Measurements from ENCODE around the gene SOS2. TPM values are rescaled to one million over a fixed set of nuclear protein-coding genes. Genes with fewer than 3 reads are reported as not detected.
"Not testable (repeated sequence)": the region's sequence is repeated elsewhere in the genome, so short reads cannot be mapped to it uniquely, and the experiment has no call there.

SOS2 gene
- total RNA-seq, 1 donor from 2014 or later, result 17.0 TPM

DNA sequence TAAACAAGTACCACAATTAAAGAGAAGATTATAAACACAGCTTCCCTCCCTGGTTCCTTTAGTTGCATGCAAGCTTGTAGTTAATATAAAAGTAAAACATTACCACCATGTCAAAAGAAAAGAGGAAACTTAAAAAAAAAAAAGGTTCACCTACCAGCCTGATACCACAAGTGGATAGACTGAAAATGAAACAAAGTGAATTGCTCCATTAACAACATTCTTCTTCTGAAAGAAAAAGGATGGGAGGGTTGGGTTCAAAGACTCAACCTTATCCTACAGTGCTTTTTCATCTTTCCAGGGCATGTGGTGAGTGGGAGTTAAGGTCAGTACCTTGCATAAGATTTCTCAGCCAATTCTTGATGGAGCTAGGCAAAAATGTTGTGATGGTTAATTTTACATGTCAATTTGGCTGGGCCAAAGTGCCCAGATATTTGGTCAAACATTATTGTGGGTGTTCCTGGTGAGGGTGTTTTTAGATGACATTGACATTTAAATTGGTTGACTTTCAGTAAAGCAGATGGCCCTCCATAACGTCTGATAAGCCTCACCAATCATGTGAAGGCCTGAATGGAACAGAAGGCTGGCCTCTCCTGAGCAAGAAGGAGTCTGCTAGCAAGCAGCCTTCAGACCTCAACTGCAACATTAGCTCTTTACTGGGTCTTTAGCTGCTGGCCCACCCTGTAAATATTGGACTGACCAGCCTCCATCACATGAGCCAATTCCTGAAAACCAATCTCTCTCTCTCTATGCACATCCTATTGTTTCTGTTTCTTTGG lies 143.8 kb downstream of the SOS2 start:
- Mint-ChIP-seq H3K36me3 (ENCODE audit: low read depth) (peaks cover 15% of the 10 kb centered on the region), H3K4me3 (ENCODE audit: low read depth) (peak overlapping the region; percentile 53), H3K4me1 (ENCODE audit: low read depth) (peaks cover 79% of the 10 kb centered on the region), H3K27ac (peak overlapping the region; percentile 79), H3K27me3 (ENCODE audit: low read depth) (no peaks in the 10 kb centered on the region), H3K9me3 (no peaks in the 10 kb centered on the region)
- peak; percentile 8 for DNase-seq (ENCODE audit: low spot score)
- intact Hi-C loops (cut with micrococcal nuclease), result loop anchor here (1.0 kb wide), 1 partner anchor 9 kb away; no protein-coding TSS in a partner anchor

DNA sequence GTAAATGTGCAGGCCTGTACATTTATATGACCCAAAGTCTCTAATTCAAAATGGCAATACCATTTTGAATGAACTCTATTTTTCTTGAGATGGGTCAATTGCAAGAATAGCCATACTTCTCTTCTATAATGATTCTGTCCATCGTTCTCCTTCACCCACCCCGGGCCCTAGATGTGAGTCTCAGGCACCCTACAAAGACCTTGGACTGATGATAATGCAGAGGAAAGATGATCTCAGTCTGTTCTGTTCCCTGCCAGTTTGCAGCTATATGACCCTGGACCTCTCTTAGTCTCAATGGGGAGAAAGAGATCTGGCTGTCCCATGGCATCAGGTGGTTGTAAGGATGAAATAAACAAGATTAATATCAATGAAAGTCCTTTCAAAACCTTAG lies 145.1 kb downstream of the SOS2 start:
- Mint-ChIP-seq H3K27ac (peak overlapping the region; percentile 91), H3K36me3 (ENCODE audit: low read depth) (peaks cover 19% of the 10 kb centered on the region), H3K27me3 (ENCODE audit: low read depth) (no peaks in the 10 kb centered on the region), H3K4me3 (ENCODE audit: low read depth) (peak overlapping the region; percentile 6), H3K4me1 (ENCODE audit: low read depth) (peaks cover 82% of the 10 kb centered on the region), H3K9me3 (no peaks in the 10 kb centered on the region)
- DNase-seq (ENCODE audit: low spot score), result no peak
- intact Hi-C loops (cut with micrococcal nuclease), result no loop called here

DNA sequence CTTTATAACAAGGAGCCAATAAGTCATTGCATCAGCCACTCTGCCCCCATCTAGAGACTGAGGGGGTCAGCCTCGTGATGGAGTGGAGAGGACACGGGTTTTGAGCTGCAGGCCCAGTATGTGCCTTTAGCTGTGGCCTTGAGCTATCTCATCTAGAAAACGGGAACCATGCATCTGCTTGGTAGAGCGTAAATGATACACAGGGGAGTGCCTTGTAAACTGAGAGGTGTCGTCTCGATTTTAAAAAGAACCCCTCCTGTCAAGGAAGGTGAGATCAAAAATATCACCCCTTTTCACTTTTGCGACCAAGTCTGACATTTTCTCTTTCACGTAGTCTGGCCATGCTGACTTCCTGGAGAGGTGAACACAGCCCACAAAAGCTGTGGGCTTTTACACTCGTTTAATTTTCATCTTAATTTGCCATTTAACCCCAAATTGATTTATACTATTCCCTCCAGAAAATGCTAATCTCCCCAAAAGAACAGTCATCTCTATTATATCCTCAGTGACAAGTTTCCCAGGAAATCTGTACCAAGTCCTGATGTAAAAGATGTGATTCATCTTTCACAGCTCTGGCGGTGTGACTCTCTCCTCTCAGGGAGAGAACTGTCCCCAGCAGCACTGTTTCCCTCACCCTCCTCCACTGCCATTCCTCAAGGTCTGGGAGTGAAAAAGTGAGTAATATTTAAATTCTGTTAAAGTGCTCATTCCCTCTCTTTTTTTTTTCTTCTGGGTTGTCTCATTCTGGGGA lies 145.6 kb downstream of the SOS2 start:
- peak overlapping the region; percentile 6 for H3K4me3 Mint-ChIP-seq (ENCODE audit: low read depth)
- intact Hi-C loops (cut with micrococcal nuclease), result no loop called here
- peaks cover 80% of the 10 kb centered on the region for H3K4me1 Mint-ChIP-seq (ENCODE audit: low read depth)
- peaks cover 15% of the 10 kb centered on the region for H3K36me3 Mint-ChIP-seq (ENCODE audit: low read depth)
- H3K9me3 Mint-ChIP-seq, result no peaks in the 10 kb centered on the region
- peak; percentile 9 for DNase-seq (ENCODE audit: low spot score)
- no peaks in the 10 kb centered on the region for H3K27me3 Mint-ChIP-seq (ENCODE audit: low read depth)
- peak overlapping the region; percentile 91 for H3K27ac Mint-ChIP-seq

DNA sequence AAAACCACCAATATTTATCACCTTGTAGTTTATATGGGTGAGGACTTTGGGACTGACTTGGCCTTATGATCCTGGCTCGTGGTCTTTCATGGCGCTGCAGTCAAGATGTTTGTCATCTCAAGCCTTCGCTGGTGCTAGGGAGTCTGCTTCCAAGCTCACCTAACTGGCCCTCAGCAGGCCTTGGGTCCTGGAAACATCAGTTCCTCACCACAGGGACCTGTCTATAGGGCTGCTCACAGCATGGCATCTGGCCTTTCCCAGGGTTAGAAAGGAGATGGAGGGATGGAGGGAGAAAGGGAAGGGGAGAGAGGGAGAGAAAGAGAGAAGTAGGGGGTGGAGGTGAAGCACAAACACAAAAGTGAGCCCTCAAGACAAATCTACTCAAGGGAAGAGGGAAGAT lies 146.7 kb downstream of the SOS2 start:
- Mint-ChIP-seq H3K27ac (peak overlapping the region; percentile 91), H3K4me3 (ENCODE audit: low read depth) (peak overlapping the region; percentile 46), H3K36me3 (ENCODE audit: low read depth) (peaks cover 12% of the 10 kb centered on the region), H3K9me3 (no peaks in the 10 kb centered on the region), H3K27me3 (ENCODE audit: low read depth) (no peaks in the 10 kb centered on the region), H3K4me1 (ENCODE audit: low read depth) (peaks cover 73% of the 10 kb centered on the region)
- peak; percentile 8 for DNase-seq (ENCODE audit: low spot score)
- intact Hi-C loops (cut with micrococcal nuclease), result no loop called here

DNA sequence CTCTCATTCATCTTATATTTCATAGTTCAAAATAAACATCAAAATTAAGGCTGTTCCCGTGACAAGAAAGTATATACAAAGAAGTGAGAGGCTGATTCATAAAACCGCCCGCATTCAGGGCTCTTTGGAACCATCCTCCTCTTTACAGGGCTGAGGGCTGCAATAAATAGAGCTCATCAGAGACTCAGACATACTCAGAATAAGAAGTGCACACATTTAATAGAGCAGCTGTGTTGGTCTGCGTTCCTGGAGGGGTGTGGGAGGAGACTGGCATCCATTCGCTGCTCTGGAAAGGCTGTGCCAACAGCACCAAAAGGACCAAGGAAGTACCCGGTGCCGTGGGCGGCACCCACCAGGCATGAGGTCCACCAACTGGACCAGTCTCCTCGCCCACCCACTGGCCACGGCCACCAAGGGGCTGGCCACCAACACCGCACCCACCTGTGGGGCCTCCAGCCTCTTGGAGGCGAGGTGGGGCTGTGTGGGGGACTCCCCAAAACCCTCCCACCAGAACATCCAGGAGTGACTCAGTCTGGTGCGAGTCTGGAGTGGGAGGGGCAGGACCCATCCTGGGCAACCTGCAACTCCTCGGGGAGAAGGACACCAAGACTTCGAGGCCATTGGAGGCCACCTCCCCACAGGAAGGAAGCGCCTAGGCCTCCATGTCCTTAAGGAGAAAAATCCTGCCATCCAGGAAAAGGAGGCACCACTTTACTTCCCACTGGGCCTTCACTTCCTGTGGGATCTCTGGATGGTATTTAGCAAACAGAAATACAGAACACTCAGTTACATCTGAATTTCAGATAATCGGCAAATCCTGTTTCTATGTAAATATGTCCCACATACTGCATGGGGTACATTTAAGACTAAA lies 147.7 kb downstream of the SOS2 start:
- Mint-ChIP-seq H3K36me3 (ENCODE audit: low read depth) (peaks cover 16% of the 10 kb centered on the region), H3K27me3 (ENCODE audit: low read depth) (no peaks in the 10 kb centered on the region), H3K27ac (peak overlapping the region; percentile 91), H3K9me3 (no peaks in the 10 kb centered on the region), H3K4me1 (ENCODE audit: low read depth) (peaks cover 69% of the 10 kb centered on the region), H3K4me3 (ENCODE audit: low read depth) (peak overlapping the region; percentile 49)
- intact Hi-C loops (cut with micrococcal nuclease), result loop anchor here (1.0 to 2.0 kb wide), 7 partner anchors 13 to 191 kb away; no protein-coding TSS in a partner anchor
- peak; percentile 34 for DNase-seq (ENCODE audit: low spot score)

DNA sequence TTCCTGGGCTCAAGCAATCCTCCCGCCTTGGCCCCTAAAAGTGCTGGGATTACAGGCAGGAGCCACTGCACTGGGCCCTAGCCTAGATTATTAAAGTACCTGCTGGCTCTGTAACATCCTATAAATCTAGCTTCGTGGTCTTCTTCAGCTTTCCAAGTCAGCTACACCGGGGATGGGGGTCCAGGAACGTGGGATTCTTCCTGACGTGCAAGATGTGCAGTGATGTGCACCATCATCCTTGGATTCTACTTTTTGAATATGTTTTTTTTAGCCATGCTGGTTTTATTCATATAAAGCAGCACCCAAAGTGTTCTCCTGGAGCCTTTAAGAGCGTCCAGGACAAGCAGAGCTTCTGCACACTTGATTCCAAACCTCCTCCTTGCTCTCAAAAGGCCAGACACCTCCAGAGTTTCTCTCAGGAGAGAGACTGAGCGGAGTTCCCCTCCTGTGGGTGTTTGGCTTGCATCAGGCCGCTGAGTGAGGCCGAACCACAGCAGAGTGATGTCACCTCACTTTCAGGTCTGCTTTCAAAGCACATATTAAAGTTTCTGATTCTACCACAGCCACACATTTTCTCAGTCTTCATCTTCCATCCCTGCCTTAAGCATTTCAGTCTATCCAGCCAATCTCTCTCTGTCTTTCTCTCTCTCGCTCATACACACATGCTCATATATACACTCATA lies 148.5 kb downstream of the SOS2 start:
- peaks cover 16% of the 10 kb centered on the region for H3K36me3 Mint-ChIP-seq (ENCODE audit: low read depth)
- intact Hi-C loops (cut with micrococcal nuclease), result loop anchor here (1.0 to 2.0 kb wide), 7 partner anchors 14 to 191 kb away; no protein-coding TSS in a partner anchor
- no peaks in the 10 kb centered on the region for H3K9me3 Mint-ChIP-seq
- peaks cover 62% of the 10 kb centered on the region for H3K4me1 Mint-ChIP-seq (ENCODE audit: low read depth)
- peak; percentile 81 for DNase-seq (ENCODE audit: low spot score)
- H3K4me3 Mint-ChIP-seq (ENCODE audit: low read depth), result peak overlapping the region; percentile 49
- no peaks in the 10 kb centered on the region for H3K27me3 Mint-ChIP-seq (ENCODE audit: low read depth)
- H3K27ac Mint-ChIP-seq, result peak overlapping the region; percentile 91

DNA sequence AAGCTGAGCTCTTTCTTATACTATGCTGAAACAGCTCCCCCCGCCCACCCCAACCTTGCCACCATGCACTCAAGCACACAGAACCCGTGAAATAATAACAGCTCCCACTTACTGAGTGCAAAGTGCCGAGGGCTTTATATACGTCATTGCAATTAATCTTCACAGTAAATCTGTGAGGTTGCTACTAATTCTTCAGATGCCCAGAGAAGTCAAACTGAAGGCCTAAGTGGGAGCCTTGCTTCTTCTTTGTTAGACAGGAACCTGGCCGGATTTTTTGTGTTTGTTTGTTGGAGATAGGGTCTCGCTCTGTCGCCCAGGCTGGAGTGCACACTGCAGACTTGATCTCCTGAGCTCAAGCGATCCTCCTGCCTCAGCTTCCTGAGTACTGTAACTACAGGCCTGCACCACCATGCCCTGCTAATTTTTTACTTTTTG lies 149.1 kb downstream of the SOS2 start:
- Mint-ChIP-seq H3K4me1 (ENCODE audit: low read depth) (peaks cover 58% of the 10 kb centered on the region), H3K9me3 (no peaks in the 10 kb centered on the region), H3K27ac (peak overlapping the region; percentile 91), H3K27me3 (ENCODE audit: low read depth) (no peaks in the 10 kb centered on the region), H3K36me3 (ENCODE audit: low read depth) (peaks cover 18% of the 10 kb centered on the region), H3K4me3 (ENCODE audit: low read depth) (peak overlapping the region; percentile 49)
- intact Hi-C loops (cut with micrococcal nuclease), result loop anchor here (2.0 kb wide), 1 partner anchor 14 kb away; no protein-coding TSS in a partner anchor
- peak; percentile 9 for DNase-seq (ENCODE audit: low spot score)

DNA sequence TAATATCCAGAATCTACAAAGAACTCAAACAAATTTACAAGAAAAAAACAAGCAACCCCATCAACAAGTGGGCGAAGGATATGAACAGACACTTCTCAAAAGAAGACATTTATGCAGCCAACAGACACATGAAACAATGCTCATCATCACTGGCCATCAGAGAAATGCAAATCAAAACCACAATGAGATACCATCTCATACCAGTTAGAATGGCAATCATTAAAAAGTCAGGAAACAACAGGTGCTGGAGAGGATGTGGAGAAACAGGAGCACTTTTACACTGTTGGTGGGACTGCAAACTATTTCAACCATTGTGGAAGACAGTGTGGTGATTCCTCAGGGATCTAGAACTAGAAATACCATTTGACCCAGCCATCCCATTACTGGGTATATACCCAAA lies 152.3 kb downstream of the SOS2 start:
- H3K9me3 Mint-ChIP-seq; H3K27ac Mint-ChIP-seq; DNase-seq (ENCODE audit: low spot score); H3K4me3 Mint-ChIP-seq (ENCODE audit: low read depth); H3K27me3 Mint-ChIP-seq (ENCODE audit: low read depth); intact Hi-C loops (cut with micrococcal nuclease): not testable (repeated sequence)
- peaks cover 44% of the 10 kb centered on the region for H3K4me1 Mint-ChIP-seq (ENCODE audit: low read depth)
- H3K36me3 Mint-ChIP-seq (ENCODE audit: low read depth), result peaks cover 27% of the 10 kb centered on the region

DNA sequence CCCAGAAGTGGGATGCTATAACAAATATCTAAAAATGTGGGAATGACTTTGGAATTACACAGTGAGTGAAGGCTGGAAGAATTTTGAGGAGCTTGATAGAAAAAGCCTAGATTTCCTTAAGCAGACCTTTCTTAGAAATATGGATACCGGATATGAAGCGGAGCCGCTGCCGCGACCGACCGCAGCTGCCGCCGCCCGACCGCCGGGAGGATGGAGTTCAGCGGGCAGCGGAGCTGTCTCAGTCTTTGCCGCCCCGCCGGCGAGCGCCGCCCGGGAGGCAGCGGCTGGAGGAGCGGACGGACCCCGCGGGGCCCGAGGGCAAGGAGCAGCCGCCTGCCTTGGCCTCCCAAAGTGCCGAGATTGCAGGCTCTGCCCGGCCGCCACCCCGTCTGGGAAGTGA lies 157.7 kb downstream of the SOS2 start:
- H3K27ac Mint-ChIP-seq; H3K9me3 Mint-ChIP-seq; DNase-seq (ENCODE audit: low spot score); intact Hi-C loops (cut with micrococcal nuclease); H3K27me3 Mint-ChIP-seq (ENCODE audit: low read depth); H3K4me3 Mint-ChIP-seq (ENCODE audit: low read depth): not testable (repeated sequence)
- peaks cover 21% of the 10 kb centered on the region for H3K36me3 Mint-ChIP-seq (ENCODE audit: low read depth)
- H3K4me1 Mint-ChIP-seq (ENCODE audit: low read depth), result peaks cover 31% of the 10 kb centered on the region

DNA sequence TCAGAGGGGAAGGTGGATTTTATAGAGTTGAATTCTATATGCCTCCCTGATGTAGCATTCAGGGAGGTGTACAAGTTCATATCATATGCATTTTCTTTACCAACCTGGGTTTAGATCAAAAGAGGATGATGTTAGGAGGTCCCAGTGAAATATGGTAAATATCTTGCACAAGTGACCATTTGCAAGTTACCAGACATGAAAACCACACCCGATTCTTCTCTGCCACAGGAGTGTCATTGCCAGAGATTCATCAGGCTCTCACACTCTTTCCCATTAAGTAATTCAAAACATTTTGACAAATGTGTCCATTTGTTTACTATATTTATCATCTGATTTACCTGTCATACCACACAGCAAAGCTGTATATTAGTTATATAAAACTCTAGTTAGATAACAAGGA lies 159.0 kb downstream of the SOS2 start:
- no peak for DNase-seq (ENCODE audit: low spot score)
- H3K27ac Mint-ChIP-seq, result no peak overlapping the region
- peaks cover 37% of the 10 kb centered on the region for H3K4me1 Mint-ChIP-seq (ENCODE audit: low read depth)

DNA sequence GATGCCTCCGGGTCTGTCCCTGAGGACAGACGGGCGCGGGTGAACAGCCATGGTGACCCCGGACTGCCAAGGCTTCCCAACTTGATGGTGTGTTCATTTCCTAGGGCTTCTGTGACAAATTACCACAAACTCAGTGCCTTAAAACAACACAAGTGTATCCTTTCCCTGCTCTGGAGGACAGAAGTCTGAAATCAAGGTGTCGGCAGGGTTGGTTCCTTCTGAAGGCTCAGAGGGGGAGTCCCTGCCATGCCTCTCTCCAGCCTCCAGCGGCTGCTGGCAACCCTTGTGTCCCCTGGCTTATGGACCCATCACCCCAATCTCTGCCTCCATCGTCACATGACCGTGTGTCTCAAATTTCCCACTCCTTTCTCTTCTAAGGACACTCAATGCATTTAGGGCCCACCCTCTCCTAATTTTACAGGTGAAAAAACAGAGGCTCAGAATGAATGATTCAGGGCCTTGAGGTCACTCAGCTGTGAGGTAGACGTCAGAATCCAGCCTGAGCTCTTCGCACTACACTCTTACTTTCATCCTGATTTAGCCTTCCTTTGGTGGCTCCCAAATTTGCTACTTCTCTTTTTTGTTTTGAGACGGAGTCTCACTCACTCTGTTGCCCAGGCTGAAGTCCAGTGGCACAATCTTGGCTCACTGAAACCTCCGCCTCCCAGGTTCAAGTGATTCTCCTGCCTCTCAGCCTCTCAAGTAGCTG lies 160.4 kb downstream of the SOS2 start:
- H3K9me3 Mint-ChIP-seq, result no peaks in the 10 kb centered on the region
- H3K4me1 Mint-ChIP-seq (ENCODE audit: low read depth), result peaks cover 44% of the 10 kb centered on the region
- DNase-seq (ENCODE audit: low spot score), result no peak
- no peak overlapping the region for H3K27ac Mint-ChIP-seq
- peaks cover 12% of the 10 kb centered on the region for H3K36me3 Mint-ChIP-seq (ENCODE audit: low read depth)
- no peak overlapping the region for H3K4me3 Mint-ChIP-seq (ENCODE audit: low read depth)
- intact Hi-C loops (cut with micrococcal nuclease), result no loop called here
- no peaks in the 10 kb centered on the region for H3K27me3 Mint-ChIP-seq (ENCODE audit: low read depth)

More for the DNA sequence above, 159.0 kb downstream of the SOS2 start:
- H3K9me3 Mint-ChIP-seq, result no peaks in the 10 kb centered on the region
- H3K36me3 Mint-ChIP-seq (ENCODE audit: low read depth), result peaks cover 21% of the 10 kb centered on the region
- no peaks in the 10 kb centered on the region for H3K27me3 Mint-ChIP-seq (ENCODE audit: low read depth)
- H3K4me3 Mint-ChIP-seq (ENCODE audit: low read depth), result no peak overlapping the region
- intact Hi-C loops (cut with micrococcal nuclease), result no loop called here

Measured in activated T-helper 2 cell treated with anti-CD3 and anti-CD28 coated beads, Interferon-gamma antibody, Interleukin-2, Interleukin-4, amounts not matched to agents 10 μg/mL and 5 μg/mL and 100 μg/mL, durations not matched to agents 14 hours and 24 hours and 36 hours (primary cell).